NCI-H1694 (cell line): ENCODE results near the gene MYO3B.

ENCODE experiments used
- DNase-seq: peaks from one replicate; lab custom pipeline; 2025; lab: John Stamatoyannopoulos, UW

Gene MYO3B

DNA sequence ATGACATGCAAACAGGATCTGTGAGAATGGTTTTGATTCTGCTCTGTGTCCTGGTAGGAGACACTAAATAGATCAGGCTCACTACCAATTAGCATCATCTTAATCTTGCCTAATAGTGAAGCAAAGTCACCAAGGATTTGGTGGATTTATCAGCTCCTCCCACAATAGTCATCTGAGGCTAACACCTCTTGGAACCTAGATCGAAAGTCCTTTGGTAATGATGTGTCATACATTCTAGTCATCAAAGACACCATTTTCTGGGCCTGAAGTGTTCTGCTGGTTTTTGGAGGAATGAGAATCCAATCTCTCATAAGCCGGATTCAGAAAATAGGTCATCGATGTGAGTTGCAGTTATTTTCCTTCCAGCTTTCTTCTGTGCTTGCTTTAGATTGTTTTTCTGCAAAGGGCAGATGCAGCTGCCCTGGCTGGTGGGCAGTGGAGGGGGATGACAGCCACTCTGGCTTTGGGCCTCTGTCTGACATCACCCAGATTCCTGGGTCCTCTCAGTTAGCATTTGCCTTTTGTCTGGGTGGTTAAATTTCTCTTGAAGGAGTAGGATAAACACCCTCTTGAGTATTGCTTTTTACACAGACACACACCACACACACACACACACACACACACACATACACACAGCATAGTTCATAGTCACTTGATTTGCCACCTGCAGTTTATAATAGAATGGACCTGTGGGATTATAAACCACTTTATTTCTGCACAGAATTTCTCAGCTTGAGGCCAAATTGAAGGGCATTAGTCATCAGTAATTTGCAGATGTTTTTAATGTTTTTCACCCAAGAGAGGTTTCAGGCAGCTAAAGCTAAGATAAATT lies at the start of gene MYO3B:
Gene MYO3B (plus strand): TSS at position 198 of the 832 bp plus-strand sequence. CDS start 141 bp downstream, at position 339.
- no peak for DNase-seq

DNA sequence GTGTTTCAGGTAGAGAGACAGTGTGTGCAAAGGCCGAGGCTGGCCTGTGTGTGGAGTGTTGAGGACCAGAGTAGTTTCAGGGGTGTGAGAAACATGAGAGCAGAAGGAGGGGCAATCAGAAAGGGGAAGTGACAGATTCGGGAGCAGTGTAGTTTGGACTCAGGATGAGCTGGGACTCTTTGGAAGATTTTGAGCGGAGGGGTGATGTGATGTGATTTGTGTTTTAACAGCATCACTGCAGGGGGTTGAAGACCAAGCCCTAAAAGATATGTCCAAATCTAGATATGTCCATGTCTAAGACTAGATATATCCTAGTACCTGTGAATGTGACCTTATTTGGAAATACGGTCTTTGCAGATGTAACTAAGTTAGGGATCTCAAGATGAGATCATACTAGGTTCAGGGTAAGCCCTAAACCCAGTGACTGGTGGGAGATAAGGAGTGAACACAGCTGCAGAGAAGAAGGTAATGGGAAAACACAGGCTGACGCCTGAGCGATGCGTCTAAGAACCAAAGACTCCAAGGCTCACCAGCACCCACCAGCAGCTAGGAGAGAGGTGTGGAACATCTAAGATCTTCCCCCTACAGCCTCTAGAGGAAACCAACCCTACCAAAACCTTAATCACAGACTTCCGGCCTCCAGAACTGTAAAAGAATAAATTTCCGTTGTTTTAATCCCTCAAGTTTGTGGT lies 38.5 kb upstream of the MYO3B start:
- no peak for DNase-seq

GRCh38 chr2:170140561-170140960 lies 37.4 kb upstream of the MYO3B start:
- DNase-seq, result no peak

DNA sequence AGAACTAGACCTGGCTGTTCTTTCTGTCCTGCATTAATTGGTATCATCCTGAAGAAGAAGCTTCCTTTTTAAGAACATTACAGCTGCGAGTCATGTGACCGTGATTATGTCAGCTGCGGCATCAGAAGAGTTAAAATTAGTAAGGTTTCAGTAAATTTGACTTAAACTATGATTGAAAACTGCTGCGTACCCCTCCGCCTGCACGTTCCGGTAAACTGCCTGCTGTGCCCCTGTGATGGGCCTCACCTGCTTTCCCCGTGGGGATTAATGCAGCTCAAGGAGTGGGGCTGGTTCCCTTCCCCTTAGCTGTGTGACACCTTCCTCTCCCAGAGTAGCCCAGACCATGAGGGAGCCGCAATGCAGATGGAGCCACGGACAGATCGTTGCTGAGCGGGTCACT lies 36.1 kb upstream of the MYO3B start:
- DNase-seq, result no peak

GRCh38 chr2:170142502-170142901 lies 35.4 kb upstream of the MYO3B start:
- no peak for DNase-seq

GRCh38 chr2:170143045-170143717 lies 34.8 kb upstream of the MYO3B start:
- DNase-seq, result no peak

GRCh38 chr2:170144761-170145160 lies 33.2 kb upstream of the MYO3B start:
- DNase-seq, result peak; percentile 71

- DNase-seq, result no peak
Observed at GRCh38 chr2:170145191-170145590, 32.8 kb upstream of the MYO3B start.

DNA sequence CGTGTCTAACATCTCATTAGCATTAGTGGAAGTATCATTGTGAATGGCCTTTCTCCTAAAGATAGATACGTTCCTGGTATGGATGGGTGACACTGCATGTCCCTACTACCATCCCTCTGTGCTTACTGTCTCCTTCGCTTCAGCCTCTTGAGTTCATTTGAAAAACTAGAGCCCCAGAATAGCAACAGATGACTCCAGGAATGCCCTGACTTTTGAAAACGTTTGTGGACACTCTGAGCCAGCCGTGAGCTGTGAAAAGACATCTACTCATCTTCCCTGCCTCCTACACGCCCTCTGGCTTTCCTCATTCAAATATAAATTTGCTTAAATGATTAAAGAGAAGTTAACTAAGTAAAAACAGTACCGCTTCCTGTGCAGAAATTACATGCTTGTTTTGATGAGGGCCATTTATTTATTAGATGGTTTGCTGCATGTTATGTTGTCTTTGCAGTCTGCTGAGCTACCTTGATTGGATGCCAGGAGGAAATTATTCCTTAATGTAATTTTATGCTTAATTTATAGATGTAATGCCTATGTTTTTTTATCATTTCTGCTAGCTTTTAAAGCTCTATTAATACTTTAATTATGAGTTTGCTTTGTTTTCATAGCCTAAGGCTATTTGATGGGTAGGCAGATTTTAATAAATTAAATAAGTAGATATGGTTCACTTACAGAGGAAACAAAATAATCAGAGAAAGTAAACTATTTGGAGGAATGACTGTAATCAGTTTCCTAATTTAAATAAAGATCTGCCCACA lies 32.1 kb upstream of the MYO3B start:
- no peak for DNase-seq

DNA sequence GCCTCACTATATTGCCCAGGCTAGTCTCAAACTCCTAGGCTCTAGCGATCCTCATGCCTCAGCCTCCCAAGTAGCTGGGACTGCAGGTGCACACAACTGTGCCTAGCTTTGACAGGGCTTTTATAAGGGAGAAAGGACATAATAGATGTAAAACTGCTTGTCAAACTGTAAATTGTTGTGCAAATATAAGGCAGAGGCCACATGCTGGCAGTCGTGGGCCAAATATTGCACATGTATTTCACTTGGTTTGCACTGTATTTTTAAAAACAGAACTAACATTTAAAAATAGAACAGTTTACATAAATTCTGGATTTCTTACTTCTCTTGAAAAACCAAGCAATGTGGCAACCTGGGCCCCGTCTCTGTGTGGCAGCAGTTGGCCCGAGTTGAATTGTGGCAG lies 31.2 kb upstream of the MYO3B start:
- DNase-seq, result no peak

DNA sequence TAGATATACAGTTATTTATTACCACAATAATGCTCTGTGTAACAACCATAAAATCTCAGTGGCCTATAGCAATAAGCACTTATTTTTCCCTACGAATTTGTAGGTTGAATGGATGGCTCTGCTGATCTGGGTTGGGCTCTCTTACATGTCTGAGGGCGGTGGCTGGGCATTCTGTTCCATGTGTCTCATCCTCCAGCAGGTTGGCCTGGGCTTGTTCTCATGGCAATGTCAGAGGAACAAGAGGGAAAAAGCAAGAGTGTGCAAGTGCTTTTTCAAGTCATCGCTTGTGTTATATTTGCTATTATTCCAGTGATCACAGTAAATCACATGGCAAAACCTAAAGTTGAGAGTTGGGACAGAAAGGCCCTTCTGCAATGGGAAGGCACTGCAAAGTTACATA lies 30.4 kb upstream of the MYO3B start:
- no peak for DNase-seq

DNA sequence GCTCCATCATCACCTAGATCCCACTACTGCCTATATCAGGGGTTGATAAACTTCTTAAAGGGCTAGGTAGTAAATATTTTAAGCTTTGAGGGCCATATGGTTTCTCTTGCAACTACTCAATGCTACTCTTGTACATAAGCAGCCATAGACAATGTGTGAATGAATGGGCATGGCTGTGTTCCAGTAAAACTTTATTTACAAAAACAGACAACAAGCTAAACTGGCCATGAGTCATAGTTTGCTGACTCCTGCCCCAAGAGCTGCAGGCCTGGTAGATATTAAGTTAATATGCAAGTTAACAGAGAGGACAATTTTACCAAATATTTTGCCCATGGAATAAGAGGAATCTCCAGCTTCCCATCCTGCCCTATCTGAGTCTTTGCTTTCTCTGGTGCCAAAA lies 29.8 kb upstream of the MYO3B start:
- DNase-seq, result no peak

- DNase-seq, result no peak
Observed at GRCh38 chr2:170152421-170152820, 25.5 kb upstream of the MYO3B start.

GRCh38 chr2:170155022-170155722 lies 22.8 kb upstream of the MYO3B start:
- no peak for DNase-seq

DNA sequence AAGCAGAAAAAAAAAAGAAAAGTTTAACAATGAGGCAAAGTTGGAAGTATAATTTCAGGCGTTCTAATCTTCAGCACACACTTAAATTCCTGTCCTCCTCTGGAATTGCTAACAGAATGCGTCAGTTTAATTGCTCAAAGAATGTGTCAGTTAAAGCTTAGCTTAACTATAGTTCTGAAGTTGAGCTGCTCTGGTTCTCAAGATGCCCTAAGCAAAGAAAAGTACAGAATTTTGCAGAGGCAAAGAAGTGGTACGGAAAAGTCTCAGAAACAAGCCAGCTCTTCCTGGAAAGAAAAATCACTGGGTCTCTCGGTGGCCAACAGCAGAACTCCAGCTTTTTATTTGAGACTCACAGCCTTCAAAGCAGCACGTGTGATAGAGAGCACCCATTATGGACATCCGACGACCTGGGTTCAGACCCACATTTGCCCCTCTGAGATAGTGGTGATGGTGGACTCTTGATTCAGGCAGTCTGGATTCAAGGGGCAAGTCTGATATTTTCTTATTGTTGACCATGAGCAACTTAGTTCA lies 22.2 kb upstream of the MYO3B start:
- DNase-seq, result no peak

GRCh38 chr2:170156592-170156991 lies 21.4 kb upstream of the MYO3B start:
- no peak for DNase-seq

DNA sequence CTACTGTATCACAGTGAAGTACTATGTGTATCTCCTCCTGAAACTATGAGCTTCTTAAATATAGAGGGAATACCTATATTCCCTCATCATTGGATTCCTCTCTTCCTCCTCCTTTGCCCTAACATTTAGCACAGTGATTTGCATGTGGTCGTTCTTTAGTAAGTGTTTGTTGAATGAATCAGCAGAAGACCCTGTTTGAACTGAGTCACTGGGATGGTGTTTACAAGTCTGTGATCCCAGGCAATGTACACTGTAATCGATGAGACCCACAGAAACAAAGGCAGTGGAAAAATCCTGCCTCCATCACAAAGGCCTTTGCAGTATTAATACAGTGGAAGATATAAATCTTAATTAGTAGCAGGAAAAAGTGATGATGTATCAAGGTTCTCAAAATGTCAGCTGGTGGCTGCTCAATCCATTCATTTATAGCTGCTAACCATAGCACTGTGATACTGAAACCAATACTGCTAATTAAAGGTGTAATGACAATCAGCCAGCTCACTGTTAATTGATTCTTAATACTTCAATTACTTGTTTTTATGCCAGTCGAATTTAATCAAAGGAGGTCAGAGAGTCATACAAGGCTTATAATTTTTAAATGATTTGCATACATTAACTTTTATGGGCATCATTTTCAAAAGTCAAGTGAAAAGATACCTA lies 20.8 kb upstream of the MYO3B start:
- no peak for DNase-seq

DNA sequence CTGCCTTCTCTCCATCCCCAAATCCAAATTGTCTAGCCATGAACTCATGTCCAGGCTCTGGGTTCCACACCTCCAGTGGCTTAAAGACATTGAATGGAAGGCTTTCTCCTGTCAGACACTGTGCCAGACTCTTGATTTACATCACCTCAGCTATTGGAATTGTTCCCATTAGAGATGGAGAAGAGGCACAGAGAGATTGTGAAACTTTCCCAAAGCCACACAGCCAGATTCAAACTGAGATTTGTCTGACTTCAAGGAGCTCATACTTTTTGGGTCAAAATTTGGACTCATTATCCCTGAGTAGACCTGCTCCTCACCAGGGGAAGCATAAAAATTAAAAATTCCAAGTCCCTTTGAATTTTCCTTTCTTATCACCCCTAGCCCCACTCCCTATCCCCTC lies 18.9 kb upstream of the MYO3B start:
- no peak for DNase-seq

- no peak for DNase-seq
Observed at GRCh38 chr2:170161516-170162270, 16.3 kb upstream of the MYO3B start.

DNA sequence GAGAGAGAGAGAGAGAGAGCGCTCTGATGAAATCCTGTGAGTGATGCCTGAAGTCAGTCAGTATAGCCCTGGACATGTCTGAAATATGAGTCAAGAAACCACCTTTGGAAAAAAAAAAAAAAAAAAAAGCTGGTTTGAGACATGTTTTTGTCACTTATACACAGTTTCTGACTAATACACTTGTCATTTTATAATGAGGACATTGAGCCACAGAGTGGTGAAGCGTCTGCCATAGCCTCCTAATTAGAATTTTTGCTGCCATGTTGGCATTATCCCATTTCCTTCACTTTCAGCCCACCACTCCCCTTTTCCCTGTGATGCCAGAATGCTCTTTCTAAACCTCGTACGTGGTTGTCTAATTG lies 15.7 kb upstream of the MYO3B start:
- DNase-seq, result no peak
